Vagina (tissue), 2 donors: Measurements from ENCODE around the gene C10orf88. TPM values are rescaled to one million over a fixed set of nuclear protein-coding genes. Genes with fewer than 3 reads are reported as not detected.

Experiments used
- DNase-seq, 2 donors: peaks; one replicate each; pipeline ENCODE4 v3.0.0-alpha.2; 2017; ENCODE audit errors: extremely low spot score in 2 of 2
- H3K27ac ChIP-seq: fragments of 200-600 bp; sonication (generic); one replicate; pipeline ENCODE4 v1.5.1; 2019
- H3K27me3 ChIP-seq: fragments of 200-600 bp; sonication (generic); one replicate; pipeline ENCODE4 v1.5.1; 2019
- H3K36me3 ChIP-seq, 2 donors: fragments of 200-600 bp; sonication (generic); one replicate each; pipeline ENCODE4 v1.5.1; 2017 to 2019
- H3K4me1 ChIP-seq: fragments of 200-600 bp; sonication (generic); one replicate; pipeline ENCODE4 v1.5.1; 2019
- H3K4me3 ChIP-seq, 2 donors: fragments of 200-600 bp; sonication (generic); 1 replicate in 1 of 2; 2 replicates in 1 of 2; pipeline ENCODE4 v1.5.1; 2016 to 2019
- H3K9me3 ChIP-seq: fragments of 200-600 bp; sonication (generic); one replicate; pipeline ENCODE4 v1.5.1; 2019
- CTCF ChIP-seq, 3 experiments: fragments of 450-650 bp in 2 of 3; fragments of 200-600 bp in 1 of 3; sonication (generic) in 1 of 3; IDR thresholded peaks; one replicate each; pipeline ENCODE4 v1.5.1; 2017 to 2019; ENCODE audit warnings: antibody characterized with exemption in 3 of 3, mild to moderate bottlenecking in 2 of 3, moderate library complexity in 2 of 3
- POLR2A ChIP-seq, 2 donors: fragments of 450-650 bp; IDR thresholded peaks; one replicate each; pipeline ENCODE4 v1.6.1; 2017; ENCODE audit warnings: antibody characterized with exemption in 2 of 2, mild to moderate bottlenecking in 2 of 2, moderate library complexity in 2 of 2
- POLR2AphosphoS5 ChIP-seq, 2 donors: sonication (generic); formaldehyde crosslinking; IDR thresholded peaks; one replicate each; pipeline ENCODE4 v1.9.0; 2017; ENCODE audit warnings: antibody characterized with exemption in 2 of 2, mild to moderate bottlenecking in 2 of 2, low read depth in 1 of 2; ENCODE audit not compliant: insufficient read depth in 1 of 2
- intact Hi-C: fragments of 100-400 bp; cut with DNase I; formaldehyde crosslinking; loops from one replicate; pipeline ENCODE4 v1.15.1; 2023
- total RNA-seq: library from RNA; depleted of rRNA; stranded (reverse); fragments of >200 nt; gene quantifications from one replicate; pipeline ENCODE4 v1.2.3, GENCODE V29; 2016

Gene C10orf88
- 5.6 TPM for total RNA-seq

GRCh38 chr10:122953902-122954730 lies at the start of gene C10orf88:
TSS of gene C10orf88 (minus strand) at chr10:122954227. CDS start at chr10:122954178, 49 bp downstream.
- intact Hi-C loops = no loop called here
- no peaks in the 10 kb centered on the region for H3K27me3 ChIP-seq
- H3K4me1 ChIP-seq = peaks cover 19% of the 10 kb centered on the region
- peak in 1 of 2 donors; percentile 95 for DNase-seq
- H3K9me3 ChIP-seq = no peaks in the 10 kb centered on the region
- H3K4me3 ChIP-seq = peak within 1 kb of the TSS; percentile 75 to 78
- H3K36me3 ChIP-seq = no peaks in the 10 kb centered on the region
- TF ChIP-seq POLR2AphosphoS5 (IDR thresholded peaks at IDR 0.05; ENCODE audit: insufficient read depth in 1 of 2, low read depth in 1 of 2) = peak; percentile 73 to 98
- TF ChIP-seq POLR2A (IDR thresholded peaks at IDR 0.05) = no peak
- no peak for TF ChIP-seq CTCF (IDR thresholded peaks at IDR 0.05)
- H3K27ac ChIP-seq = peak within 1 kb of the TSS; percentile 71

DNA sequence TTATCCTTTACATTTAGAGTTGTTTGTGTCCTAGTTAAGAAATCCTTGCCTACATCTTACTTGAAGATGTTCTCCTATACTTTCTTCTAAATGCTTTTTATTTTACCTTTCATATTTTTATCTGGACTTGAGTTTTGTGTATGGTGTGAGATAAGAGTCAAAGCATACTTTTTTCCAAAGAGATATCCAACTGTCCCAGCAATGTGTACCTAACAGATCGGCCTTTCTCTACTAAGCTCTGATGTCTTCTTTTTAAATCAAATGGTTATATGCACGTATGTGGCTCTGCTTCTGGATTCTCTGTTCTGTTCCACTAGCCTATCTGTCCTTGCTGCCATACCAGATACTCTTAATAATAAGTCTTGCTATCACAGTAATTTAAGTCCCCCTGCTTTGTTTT lies 47.3 kb upstream of the C10orf88 start:
- H3K36me3 ChIP-seq = peaks cover 0 to 12% of the 10 kb centered on the region in 2 donors
- H3K4me1 ChIP-seq = peaks cover 33% of the 10 kb centered on the region
- no peaks in the 10 kb centered on the region for H3K27me3 ChIP-seq
- H3K9me3 ChIP-seq = no peaks in the 10 kb centered on the region
- H3K27ac ChIP-seq = no peak overlapping the region
- intact Hi-C loops = no loop called here
- TF ChIP-seq POLR2AphosphoS5 (IDR thresholded peaks at IDR 0.05; ENCODE audit: insufficient read depth in 1 of 2, low read depth in 1 of 2) (no peak), CTCF (IDR thresholded peaks at IDR 0.05) (no peak), POLR2A (IDR thresholded peaks at IDR 0.05) (no peak)
- H3K4me3 ChIP-seq = no peak overlapping the region
- no peak for DNase-seq

GRCh38 chr10:123000155-123000554 lies 46.1 kb upstream of the C10orf88 start:
- peaks cover 0 to 22% of the 10 kb centered on the region in 2 donors for H3K36me3 ChIP-seq
- no peak overlapping the region for H3K27ac ChIP-seq
- intact Hi-C loops = no loop called here
- no peaks in the 10 kb centered on the region for H3K9me3 ChIP-seq
- H3K4me1 ChIP-seq = peaks cover 23% of the 10 kb centered on the region
- TF ChIP-seq POLR2A (IDR thresholded peaks at IDR 0.05) (no peak), POLR2AphosphoS5 (IDR thresholded peaks at IDR 0.05; ENCODE audit: insufficient read depth in 1 of 2, low read depth in 1 of 2) (no peak), CTCF (IDR thresholded peaks at IDR 0.05) (no peak)
- H3K4me3 ChIP-seq = no peak overlapping the region
- no peaks in the 10 kb centered on the region for H3K27me3 ChIP-seq
- no peak for DNase-seq

DNA sequence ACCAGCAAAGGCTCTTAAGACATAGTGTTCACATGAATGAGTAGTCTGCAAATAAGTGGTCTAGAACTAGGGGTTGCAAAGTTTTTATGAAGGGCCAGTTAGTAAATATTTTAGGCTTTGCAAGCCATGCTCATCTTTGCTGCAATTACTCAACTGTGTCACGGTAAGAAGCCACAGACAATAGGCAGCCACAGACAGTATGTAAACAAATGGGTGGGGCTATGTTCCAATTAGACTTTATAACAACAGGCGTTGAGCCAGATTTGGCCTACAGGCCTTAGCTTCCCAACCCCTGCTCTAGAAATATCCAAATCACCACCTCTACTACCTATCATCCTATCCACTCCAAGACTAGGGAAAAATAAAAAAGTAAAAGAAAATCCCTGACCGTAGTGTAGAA lies 45.3 kb upstream of the C10orf88 start:
- DNase-seq = no peak
- no peak for TF ChIP-seq POLR2A (IDR thresholded peaks at IDR 0.05)

DNA sequence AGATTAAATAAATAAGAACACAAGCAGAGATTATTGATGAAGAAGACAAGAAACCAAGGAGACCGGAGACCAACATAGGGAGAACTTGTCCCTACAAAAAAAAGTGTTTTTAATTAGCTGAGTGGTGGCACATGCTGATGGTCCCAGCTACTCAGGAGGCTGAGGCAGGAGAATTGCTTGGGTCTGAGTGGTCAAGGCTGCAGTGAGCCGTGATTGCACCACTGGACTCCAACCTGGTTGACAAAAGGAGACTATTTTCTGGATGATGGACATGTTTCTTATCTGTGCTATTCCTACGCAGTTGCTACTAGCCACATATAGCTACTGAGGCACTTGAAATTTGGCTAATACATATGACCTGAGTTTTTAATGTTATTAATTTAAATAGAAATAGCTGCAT lies 44.9 kb upstream of the C10orf88 start:
- intact Hi-C loops = no loop called here
- no peak overlapping the region for H3K27ac ChIP-seq
- peaks cover 0 to 34% of the 10 kb centered on the region in 2 donors for H3K36me3 ChIP-seq
- TF ChIP-seq CTCF (IDR thresholded peaks at IDR 0.05) = no peak
- TF ChIP-seq POLR2A (IDR thresholded peaks at IDR 0.05) = no peak
- no peak for TF ChIP-seq POLR2AphosphoS5 (IDR thresholded peaks at IDR 0.05; ENCODE audit: insufficient read depth in 1 of 2, low read depth in 1 of 2)
- DNase-seq = no peak
- peaks cover 16% of the 10 kb centered on the region for H3K4me1 ChIP-seq
- H3K9me3 ChIP-seq = no peaks in the 10 kb centered on the region
- H3K27me3 ChIP-seq = no peaks in the 10 kb centered on the region
- H3K4me3 ChIP-seq = no peak overlapping the region

More for the DNA sequence above, 45.3 kb upstream of the C10orf88 start:
- peaks cover 16% of the 10 kb centered on the region for H3K4me1 ChIP-seq
- no peak overlapping the region for H3K27ac ChIP-seq
- H3K27me3 ChIP-seq = no peaks in the 10 kb centered on the region
- no peaks in the 10 kb centered on the region for H3K9me3 ChIP-seq
- intact Hi-C loops = no loop called here
- H3K36me3 ChIP-seq = peaks cover 0 to 30% of the 10 kb centered on the region in 2 donors
- H3K4me3 ChIP-seq = no peak overlapping the region
